ENCODE data around the gene FXYD6.

Gene FXYD6

DNA sequence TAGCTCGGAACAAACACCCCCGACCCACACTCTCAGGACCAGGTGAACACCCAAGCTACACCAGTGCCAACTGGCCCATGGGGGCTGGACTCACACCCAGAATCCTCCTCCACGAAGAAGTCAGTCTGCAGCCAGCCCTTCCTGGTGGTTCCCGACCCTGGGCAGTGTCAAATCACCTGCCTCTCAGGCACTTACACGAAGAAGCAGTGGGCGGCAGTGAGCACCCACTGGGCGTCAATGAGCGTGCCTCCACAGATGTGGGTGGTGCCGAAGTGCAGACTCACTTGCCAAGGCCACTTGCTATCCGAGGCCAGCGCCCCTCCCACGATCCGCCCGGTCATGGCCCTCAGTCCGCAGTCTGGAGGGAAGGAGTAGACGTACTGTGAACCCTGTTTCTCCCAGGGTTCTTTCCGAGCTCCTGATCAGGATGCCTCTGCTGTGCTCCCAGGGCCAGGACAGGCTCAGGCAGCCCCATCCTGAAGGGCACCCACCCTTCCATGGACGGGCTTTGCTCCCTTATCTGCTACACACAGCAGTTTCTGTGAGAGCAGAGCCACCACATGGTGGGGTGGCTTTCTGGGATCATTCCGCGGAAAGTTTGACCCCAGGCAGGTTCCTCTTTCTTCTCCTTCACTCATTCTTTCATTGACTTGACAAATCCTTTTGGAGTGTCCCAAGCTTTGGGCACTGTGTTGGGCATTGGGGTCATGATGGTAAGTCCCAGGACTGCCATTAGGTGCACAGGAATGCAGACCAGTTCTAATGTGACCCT, 33.3 kb upstream of the FXYD6 start:
- DNase-seq = no peak

DNA sequence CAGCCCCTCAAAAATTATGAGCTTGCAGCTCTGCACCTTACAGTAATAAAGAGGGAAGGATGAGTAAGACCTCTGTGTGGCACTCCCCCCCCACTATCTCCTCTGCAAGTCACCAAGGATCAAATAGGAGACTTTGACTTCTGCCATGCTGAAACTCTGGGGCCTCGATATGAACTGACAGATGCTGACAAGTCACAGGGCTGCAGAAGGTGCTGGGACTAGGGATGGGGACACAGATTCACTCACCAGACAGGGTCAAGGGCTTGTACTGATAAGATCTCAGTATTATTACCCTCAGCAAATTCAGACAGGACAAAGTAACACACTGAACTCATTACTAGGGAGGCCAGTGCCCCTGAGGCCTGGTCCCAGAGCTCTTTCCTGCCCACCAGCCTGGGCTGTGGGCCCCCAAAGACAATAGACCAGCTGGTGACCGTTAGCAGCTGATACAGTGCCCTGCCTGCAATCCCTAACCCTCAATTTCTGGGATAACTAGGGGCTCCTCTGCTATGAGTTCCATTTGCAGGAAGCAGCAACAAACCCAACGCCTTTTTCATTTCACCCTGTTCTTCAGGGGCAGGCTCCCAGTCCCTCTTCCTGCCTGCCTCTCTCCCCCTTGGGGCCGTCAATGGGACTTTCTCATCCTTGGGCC, 32.6 kb upstream of the FXYD6 start:
- DNase-seq = no peak

DNA sequence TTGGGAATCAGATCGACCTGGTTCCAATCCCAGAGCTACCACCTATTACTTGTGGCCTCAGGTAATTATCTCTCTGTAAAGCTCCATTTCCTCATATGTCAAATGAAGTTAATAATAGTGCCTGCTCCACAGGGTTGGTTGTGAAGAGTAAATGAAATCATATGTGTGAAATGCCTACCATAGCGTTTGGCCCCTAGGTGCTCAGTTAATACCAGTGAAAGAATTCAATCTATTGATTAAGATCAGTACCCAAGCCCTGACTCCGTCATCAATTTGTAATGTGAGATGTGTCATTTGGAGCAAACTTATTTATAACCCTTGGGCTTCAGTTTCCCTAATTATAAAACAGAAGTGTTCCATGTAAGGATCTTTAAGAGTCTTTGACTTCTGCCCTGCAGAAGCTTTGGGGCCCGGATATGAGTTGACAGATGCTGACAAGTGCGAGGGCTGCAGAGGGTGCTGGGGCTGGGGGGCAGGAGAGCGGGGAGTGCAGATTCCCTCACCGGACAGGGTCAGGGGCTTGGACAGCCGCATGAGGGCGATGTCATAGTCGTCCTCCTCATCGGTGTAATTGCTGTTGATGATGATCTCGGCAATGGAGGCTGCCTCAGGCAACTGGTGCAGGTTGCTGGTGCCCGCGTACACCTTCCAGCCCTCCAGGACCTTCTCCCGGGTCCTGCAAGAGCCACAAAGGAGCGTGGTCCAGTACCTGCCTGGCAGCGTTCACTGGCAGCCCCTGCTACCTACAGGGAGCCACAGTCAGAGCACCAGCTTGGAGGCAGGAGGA, 31.8 kb upstream of the FXYD6 start:
- no peak for DNase-seq

DNA sequence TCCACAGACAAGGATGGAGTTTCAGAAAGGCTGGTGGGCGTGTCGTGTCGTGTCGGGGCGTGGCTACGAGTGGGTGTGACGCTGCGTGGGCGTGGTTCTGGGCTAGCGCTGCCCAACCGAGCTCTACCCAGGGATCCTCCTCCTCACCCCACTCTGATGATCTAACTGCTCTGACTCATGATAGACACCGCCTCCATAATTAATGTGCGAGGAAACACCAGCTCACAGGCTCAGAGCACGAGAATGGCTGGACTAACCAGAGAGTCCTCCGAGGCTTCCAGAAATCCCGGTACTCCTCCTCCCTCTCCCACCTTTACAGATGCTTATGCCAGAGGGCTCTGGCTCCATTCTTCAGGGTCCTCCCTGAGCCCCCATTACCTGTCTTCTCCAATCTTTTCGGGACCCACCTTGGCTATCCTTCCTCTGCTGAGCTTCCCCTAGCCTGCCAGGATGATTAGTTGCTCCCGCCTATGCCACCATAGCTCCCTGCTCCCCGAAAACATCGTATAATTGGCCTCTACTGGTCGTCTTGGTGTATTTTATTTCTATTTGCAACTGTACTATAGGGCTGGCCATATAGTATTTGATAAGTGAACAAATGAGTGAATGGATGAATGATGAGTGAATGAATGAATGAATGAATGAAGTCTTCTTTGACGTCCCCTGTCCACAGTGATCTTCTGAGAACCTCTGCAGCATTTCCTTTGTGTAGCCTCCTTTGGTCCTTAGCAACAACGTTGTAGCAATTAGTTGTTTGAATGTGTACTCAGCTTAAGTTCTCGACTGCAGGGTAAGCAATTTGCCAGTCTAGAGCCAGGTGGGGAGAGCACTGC, 31.0 kb upstream of the FXYD6 start:
- DNase-seq = peak; percentile 74

DNA sequence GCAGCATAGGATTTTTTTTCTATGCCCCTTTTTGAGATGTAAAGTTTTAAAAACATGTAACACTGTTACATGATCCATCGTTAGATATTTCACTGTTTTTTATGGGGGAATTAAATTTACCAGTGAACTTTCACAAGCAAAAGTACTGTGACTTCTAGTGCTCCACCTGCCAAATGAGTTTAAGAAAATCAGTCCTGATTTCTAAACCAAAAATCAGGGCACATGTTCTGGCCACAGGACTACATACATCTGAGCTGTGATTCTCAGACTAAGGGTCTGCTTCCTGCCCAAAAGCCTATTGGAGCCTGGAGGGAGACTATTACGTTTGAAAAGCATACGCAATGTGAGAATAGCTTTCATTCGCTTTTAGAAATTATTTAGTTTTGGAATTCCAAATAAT, 30.3 kb upstream of the FXYD6 start:
- DNase-seq = no peak

DNA sequence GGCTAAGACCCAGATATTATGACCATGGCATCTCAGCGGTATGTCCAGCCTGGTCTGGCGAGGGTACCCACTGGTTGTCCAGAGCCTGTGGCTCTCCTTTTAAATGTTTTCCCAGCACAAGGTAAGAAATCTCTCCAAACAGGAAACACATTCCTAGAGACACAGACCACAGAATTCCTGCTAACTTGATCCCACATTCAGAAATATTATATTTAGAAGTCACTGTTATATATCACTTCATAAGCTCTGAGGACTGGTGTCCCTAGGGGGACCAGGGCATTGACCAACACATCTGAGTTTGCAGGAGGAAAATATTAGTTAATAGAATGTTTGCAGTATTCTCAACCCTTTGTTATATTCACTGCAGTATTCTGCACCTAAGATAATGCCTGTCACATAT, 29.7 kb upstream of the FXYD6 start:
- no peak for DNase-seq

DNA sequence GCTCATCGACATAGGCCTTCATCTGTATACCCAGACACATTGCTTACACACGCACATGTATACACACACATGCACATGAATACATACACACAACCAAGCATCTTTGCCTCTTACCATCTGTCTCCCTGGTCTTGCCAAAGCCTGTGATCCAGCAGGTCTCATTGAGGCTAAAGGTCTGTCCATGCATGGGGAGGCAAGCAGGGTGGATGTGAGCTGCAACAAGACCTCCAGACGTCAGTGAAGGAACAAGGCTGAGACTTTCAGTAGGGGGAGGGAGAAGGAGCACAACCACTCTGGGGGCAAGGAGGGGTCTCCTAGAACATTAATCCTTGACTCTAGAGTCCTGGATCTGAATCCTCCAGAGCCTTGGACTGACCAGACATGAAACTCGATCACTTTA, 29.1 kb upstream of the FXYD6 start:
- no peak for DNase-seq

DNA sequence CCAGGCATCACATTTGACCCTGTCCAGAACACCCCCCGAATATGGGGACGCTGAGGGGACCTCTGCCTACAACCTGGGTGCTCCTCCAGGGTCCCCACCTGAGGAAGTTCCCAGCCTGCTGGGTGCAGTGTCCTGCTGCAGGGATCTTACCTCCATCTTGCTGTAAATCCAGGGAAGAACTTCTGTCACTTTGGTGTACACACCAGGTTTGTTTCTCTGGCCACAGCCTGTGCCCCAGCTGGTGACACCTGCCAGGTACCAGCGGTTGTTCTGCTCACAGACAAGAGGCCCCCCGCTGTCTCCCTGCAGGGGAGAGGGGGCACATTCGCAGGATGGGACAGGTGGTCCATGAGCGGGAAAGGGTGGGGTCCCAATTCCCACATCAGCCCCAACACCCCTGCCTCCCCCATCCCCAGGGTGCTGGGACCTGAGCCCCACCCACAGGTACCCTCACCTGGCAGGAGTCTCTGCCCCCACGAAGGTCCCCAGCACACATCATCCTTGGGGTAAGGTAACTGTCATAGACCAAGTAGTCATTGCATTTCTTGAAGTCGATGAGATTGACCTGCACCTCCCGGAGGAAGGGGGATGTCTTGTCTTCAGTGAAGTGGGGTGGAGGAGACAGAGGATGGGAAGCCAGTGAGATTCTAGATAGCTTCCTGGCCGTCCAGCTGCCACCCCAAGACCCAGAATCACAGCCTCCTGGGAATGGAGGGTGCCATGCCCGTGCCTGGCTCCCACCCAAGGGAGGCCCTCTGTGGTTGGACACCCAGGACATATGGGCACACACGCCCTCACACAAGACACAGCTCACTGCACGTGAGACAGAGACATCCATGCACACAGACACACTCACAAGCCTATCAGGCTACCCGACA, 27.3 kb upstream of the FXYD6 start:
- DNase-seq = no peak

DNA sequence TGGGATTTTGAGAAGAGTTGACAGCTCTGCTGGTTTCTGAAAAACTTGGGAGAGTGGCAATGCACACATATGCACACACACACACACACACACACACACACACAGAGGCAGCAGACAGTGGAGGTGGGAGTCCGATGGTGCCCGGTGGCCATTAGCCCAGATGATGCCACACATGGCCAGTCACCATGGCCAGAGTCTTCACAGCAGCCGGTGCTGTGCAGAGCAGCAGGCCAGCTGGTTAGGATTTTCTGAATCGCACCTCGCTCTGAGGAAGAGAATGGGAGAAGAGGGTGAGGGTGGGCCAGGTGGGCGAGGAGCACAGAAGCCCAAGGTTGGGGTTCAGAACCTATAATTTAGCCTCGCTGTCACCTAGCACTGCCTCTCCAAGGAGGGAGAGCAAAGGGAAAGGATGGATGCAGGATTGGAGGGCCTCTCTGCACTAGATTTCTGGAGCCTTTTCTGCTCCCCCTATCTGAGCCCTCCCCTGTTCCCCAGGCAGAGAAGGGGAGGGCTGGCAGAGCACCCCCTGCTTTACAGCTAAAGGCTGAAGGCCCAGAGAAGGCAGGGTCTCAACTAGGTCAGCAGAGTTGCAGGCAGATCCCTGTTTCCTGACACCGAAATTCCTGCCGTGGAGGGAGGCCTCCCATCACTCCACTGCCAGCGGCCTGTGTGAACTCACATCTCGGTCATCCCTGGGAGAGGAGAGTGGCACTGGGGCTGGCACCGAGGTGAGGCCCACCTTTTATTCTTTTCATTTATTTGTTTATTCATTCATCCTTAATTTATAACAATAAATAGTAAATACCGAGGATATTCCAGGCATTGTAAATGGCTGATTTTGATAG, 25.8 kb upstream of the FXYD6 start:
- DNase-seq = no peak

DNA sequence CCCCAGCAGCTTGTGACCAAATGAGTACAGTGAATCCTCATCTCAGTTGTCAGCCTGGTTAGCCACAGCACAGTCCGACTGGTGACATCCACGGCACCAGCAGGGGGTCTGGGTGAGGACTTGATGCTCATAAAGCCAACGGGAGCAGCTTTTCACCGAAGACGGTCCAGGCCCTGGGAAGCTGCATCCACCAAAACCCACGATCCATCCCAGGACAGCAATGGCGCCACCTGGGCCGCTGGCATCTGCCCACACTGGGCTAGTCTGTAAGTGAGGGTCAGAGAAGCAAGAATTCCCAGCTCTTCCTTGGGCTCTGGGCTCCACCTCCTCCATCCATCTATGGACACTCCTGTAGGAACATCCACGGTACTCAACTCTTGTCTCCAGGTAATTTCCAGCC, 25.1 kb upstream of the FXYD6 start:
- no peak for DNase-seq

DNA sequence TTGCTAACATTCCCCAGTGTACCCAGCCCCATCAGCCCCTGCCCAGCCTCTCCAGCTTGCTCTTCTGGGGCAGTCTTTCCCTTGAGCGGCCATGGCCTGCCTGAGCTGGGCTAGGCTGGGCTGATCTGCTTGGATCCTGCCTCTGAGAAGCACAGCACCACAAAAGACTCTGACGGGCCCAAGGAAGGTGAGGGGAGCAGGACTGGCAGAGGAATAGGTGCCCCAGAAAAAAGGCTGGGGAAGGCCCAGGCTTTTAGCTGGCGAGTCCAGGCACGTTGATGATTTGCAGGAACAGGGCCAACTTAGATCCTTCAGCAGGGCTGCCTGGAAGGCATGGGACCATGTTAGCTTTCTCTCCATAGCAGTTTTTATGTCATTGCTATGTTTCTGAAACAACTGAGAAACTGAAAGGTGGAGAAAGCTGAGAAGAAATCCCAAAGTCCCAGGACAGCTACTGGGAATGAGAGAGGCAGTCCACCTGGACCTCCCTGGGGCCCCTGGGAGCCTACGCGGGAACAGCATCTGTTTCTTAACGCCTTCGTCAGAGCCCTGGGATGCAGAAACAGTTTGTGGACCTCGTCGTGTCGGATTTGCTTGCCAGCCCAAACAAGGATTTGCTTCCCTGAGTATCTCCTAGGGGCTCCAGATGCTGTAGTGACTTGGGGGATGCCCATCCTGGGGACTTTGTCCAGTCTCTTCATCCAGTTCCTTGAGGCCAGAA, 24.4 kb upstream of the FXYD6 start:
- DNase-seq = no peak

DNA sequence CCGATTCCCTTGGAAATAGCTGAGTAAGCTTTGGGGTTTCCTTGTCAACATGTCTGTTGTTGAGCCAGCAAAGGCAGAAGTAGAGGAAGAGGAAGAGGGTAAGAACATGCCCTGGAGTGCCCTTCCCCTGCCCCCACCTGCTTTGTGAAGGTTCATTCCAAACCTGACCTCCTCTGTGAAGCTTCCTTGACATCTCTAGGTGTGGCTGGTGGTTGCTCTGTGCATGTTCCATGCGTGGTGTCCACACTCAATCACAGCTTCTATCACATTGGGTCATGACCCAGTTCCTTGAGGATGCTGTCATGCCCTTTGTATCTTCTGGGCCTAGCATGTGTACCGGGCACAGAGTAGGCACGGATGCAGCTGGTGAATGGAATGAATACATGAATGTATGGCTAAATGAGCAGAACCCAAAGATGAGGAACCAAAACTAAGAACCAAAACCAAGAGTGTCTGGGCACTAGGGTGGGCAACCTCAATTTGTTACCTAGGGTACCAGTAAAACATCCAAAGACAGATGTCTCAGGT, 23.7 kb upstream of the FXYD6 start:
- DNase-seq = peak; percentile 31

DNA sequence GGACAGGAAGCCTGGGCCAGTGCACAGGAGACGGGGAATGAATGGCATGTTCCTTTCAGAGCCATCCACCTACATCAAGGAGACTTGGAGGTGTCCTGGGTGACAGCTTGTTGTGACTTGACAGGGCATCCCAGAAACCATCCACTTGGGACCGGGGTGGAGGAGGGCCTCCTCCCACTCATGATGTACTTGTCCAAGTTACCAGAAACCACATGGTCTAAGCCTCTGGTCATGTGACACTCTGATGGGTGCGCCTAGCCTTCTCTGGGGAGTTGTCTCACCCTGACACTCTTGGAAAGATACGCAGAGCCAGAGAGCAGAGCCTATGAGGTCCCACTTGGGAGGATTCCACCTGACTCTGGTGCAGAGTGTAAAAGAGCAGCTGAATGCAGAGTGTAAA, 21.6 kb upstream of the FXYD6 start:
- no peak for DNase-seq

DNA sequence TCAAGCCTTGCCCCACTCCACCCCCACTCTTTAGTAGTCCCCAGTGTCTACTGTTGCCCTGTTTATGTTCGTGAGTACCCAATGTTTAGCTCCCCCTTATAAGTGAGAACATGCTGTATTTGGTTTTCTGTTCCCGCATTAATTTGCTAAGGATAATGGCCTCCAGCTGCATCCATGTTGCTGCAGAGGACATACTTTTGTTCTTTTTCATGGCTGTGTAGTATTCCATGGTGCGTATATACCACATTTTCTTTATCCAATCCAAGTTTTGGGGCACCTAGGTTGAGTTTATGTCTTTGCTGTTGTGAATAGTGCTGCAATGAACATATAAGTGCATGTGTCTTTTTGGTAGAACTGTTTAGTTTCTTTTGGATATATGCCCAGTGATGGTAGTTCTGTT, 16.2 kb upstream of the FXYD6 start:
- no peak for DNase-seq

DNA sequence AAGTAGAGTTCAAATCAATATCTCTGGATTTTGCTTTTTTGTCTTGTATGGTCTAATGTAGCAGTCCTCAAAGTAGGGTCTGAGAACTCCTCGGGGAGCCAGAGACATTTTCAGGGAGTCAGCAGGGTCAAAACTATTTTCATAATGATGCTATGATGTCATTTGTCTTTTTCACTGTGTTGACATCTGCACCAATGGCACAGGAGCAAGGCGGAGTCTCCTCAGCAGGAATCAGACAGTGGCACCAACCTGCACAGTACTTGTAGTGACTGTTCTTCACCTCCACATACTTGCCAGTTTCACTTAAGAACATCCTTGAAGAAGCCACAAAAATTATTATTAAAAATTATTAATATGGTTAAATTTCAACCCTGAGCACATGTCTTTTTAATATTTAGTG, 14.9 kb upstream of the FXYD6 start:
- no peak for DNase-seq

DNA sequence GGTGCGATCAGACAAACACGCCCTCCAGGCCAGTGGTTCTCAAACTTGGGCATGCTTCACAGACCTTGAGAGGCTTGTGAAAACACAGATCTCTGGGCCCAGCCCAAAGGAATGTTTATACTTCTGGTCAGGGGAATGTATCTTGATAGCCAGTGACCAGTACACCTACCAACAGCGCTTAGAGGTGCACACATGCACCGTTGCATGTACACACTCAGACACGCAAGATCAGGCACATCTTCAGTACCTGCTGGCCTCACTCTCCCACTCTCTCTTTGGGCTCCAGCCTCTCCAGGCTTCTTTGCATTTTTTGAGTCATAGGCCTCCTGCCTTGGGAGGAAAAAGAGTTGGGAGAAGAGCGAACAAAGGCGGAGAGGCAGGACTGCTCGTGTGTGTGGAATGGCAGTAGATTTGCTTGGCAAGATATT, 11.7 kb upstream of the FXYD6 start:
- DNase-seq = no peak

DNA sequence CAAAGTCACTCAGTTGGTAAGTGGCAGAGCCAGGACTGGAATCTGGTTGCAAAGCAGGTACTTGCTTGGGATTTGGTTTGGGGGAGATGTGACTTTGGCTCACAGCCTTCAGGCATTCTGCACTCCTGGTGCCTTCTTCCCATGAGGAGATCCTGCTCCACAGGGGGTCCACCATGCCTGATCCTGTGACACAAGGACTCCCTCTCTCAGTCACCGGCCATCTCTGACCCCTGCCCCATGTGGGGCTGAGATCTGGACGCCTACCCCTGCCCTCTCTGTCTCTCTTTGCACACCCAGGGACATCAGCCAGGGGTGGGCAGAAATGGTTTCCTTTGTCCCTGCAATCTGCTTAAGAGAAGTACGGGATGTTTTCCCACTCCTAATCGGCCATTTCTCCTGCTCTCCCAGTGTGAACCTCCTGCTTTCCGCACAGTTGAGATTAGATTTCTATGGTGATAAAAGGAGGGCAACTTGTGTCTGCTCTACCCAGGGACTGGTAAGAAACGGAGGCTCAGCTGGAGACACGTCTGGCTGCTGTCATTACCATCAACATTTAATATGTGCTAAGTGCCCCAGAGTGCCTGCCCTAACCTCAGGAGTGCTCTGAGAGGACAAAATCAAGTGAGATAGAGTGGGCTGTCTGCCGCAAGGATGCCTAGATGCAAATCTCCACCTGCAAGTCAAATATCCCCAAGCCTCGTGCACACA, 11.1 kb upstream of the FXYD6 start:
- DNase-seq = no peak

DNA sequence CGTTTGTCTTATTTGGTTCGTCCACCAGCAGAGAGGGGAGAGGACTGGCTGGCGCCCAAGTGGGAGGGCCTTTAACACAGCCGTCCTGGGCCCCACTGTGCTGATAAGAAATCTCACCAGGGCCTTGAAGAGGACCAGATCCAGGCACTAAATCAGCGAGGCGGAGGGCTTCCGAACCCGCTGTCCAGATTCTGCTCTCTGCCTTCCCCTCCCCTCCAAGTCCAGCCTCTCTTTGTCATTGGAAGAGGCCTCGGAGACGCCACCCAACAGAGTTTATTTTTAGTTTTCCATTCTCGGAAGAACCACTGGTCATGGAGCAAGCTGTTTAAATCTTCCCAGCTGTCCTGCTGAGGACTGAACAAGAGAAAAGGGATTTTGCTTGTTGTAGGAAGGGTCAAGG, 9.3 kb upstream of the FXYD6 start:
- no peak for DNase-seq

DNA sequence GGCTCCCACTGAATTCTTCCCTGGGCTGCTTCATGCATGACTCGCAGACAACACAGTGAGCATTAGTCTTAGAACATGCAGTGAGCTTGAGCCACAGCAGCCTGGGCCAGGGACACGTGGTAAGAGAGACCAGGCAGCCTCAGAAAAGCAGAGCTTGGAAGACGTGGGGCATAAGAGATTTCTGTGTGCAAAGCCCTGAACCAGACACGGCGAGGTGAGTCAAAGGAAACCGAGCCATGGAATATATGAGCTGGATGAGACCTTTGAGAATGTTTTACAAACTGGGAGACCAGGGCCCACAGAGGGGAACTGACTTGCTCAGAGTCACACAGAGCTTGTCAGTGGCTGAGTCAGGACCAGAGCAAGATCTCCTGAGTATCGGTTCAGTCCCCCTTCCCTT, 8.5 kb upstream of the FXYD6 start:
- no peak for DNase-seq
